NCI-H2196 treated with DMSO at 0.1 percent for 48 hours (cell line): ENCODE results near the gene OLA1.

Experiments
- DNase-seq: peaks from one replicate; lab custom pipeline; 2025; ENCODE audit not compliant: unreplicated experiment; lab: John Stamatoyannopoulos, UW

The OLA1 gene

GRCh38 chr2:174070281-174070680, 178.1 kb downstream of the OLA1 start:
- DNase-seq: no peak

- no peak for DNase-seq
Observed at GRCh38 chr2:174067815-174068214, 180.5 kb downstream of the OLA1 start.

- no peak for DNase-seq
Observed at GRCh38 chr2:174066871-174067270, 181.5 kb downstream of the OLA1 start.

GRCh38 chr2:174063492-174064092, 184.7 kb downstream of the OLA1 start:
- no peak for DNase-seq

GRCh38 chr2:174062934-174063333, 185.4 kb downstream of the OLA1 start:
- no peak for DNase-seq

- DNase-seq: no peak
Observed at GRCh38 chr2:174059884-174060244, 188.5 kb downstream of the OLA1 start.

- no peak for DNase-seq
Observed at GRCh38 chr2:174059178-174059883, 189.0 kb downstream of the OLA1 start.

GRCh38 chr2:174058456-174058855, 189.9 kb downstream of the OLA1 start:
- no peak for DNase-seq

- no peak for DNase-seq
Observed at GRCh38 chr2:174058026-174058425, 190.3 kb downstream of the OLA1 start.

GRCh38 chr2:174054926-174055325, 193.4 kb downstream of the OLA1 start:
- DNase-seq: no peak

- DNase-seq: no peak
Observed at GRCh38 chr2:174053355-174054151, 194.8 kb downstream of the OLA1 start.

- no peak for DNase-seq
Observed at GRCh38 chr2:174052584-174052976, 195.8 kb downstream of the OLA1 start.

- DNase-seq: no peak
Observed at GRCh38 chr2:174051741-174052583, 196.4 kb downstream of the OLA1 start.

GRCh38 chr2:174051068-174051467, 197.3 kb downstream of the OLA1 start:
- no peak for DNase-seq

GRCh38 chr2:174049895-174050294, 198.4 kb downstream of the OLA1 start:
- no peak for DNase-seq

GRCh38 chr2:174048243-174048642, 200.1 kb downstream of the OLA1 start:
- DNase-seq: no peak

- no peak for DNase-seq
Observed at GRCh38 chr2:174047746-174048145, 200.6 kb downstream of the OLA1 start.

- DNase-seq: no peak
Observed at GRCh38 chr2:174046172-174046571, 202.2 kb downstream of the OLA1 start.

- no peak for DNase-seq
Observed at GRCh38 chr2:174044556-174044955, 203.8 kb downstream of the OLA1 start.

- no peak for DNase-seq
Observed at GRCh38 chr2:174040417-174040701, 208.0 kb downstream of the OLA1 start.
